GM23338 (cell line): ENCODE measurements around the gene KIF6. TPM values are rescaled to one million over a fixed set of nuclear protein-coding genes. Genes with fewer than 3 reads are reported as not detected.

Experiments
- ATAC-seq: fragments of 200-7000 bp; cut with Tn5 transposase; 3 replicates; pipeline ENCODE4 v1.9.1; 2020
- DNase-seq: peaks from one replicate; pipeline ENCODE4 v3.0.0-alpha.2; 2015; ENCODE audit warnings: low spot score
- H2AFZ ChIP-seq: fragments of 200-600 bp; sonication (generic); 2 replicates; pipeline ENCODE4 v1.8.0; 2016; ENCODE audit warnings: antibody characterized with exemption, mild to moderate bottlenecking, moderate library complexity
- H3F3A ChIP-seq: fragments of 200-600 bp; sonication (generic); replicated peaks from 2 replicates; pipeline ENCODE4 v1.8.0; 2017; ENCODE audit warnings: antibody characterized with exemption, mixed run types, low read depth
- H3K27ac ChIP-seq: fragments of 200-600 bp; sonication (generic); 2 replicates; pipeline ENCODE4 v1.6.1; 2016; ENCODE audit warnings: low read depth
- H3K27me3 ChIP-seq: fragments of 200-600 bp; sonication (generic); 2 replicates; pipeline ENCODE4 v1.8.0; 2016; ENCODE audit warnings: mild to moderate bottlenecking, mixed run types, moderate library complexity; ENCODE audit not compliant: insufficient read depth
- H3K36me3 ChIP-seq: fragments of 200-600 bp; sonication (generic); 2 replicates; pipeline ENCODE4 v1.8.0; 2016; ENCODE audit warnings: mild to moderate bottlenecking; ENCODE audit not compliant: insufficient read depth
- H3K4me1 ChIP-seq: fragments of 200-600 bp; sonication (generic); 2 replicates; pipeline ENCODE4 v1.8.0; 2016; ENCODE audit warnings: mild to moderate bottlenecking, moderate library complexity; ENCODE audit not compliant: insufficient read depth
- H3K4me2 ChIP-seq: fragments of 200-600 bp; sonication (generic); 2 replicates; pipeline ENCODE4 v1.7.1; 2017; ENCODE audit warnings: mixed run types
- H3K4me3 ChIP-seq: fragments of 200-600 bp; sonication (generic); 2 replicates; pipeline ENCODE4 v1.6.1; 2016; ENCODE audit warnings: mixed run types
- H3K79me2 ChIP-seq: fragments of 200-600 bp; sonication (generic); replicated peaks from 2 replicates; pipeline ENCODE4 v1.8.0; 2017; ENCODE audit warnings: mild to moderate bottlenecking; ENCODE audit not compliant: insufficient read depth
- H3K9me2 ChIP-seq: fragments of 200-600 bp; sonication (generic); 2 replicates; pipeline ENCODE4 v1.8.0; 2017; ENCODE audit not compliant: insufficient read depth
- H4K20me1 ChIP-seq: fragments of 200-600 bp; sonication (generic); replicated peaks from 2 replicates; pipeline ENCODE4 v1.8.0; 2017; ENCODE audit warnings: mild to moderate bottlenecking; ENCODE audit not compliant: insufficient read depth
- H3K27ac Mint-ChIP-seq: 2 replicates; pipeline ENCODE4 v1.8.0; 2020; ENCODE audit warnings: inconsistent platforms, mild to moderate bottlenecking, moderate library complexity, mixed read lengths
- H3K27me3 Mint-ChIP-seq: 3 replicates; pipeline ENCODE4 v1.8.0; 2022; ENCODE audit warnings: low read depth, mild to moderate bottlenecking, moderate library complexity, mixed read lengths, inconsistent platforms; ENCODE audit not compliant: insufficient read depth, poor library complexity
- H3K36me3 Mint-ChIP-seq: 3 replicates; pipeline ENCODE4 v1.8.0; 2021; ENCODE audit warnings: low read depth, mild to moderate bottlenecking, inconsistent platforms, moderate library complexity, mixed read lengths
- H3K4me1 Mint-ChIP-seq: 3 replicates; pipeline ENCODE4 v1.8.0; 2020; ENCODE audit warnings: mild to moderate bottlenecking, inconsistent platforms, mixed read lengths
- H3K4me3 Mint-ChIP-seq: 3 replicates; pipeline ENCODE4 v1.8.0; 2021; ENCODE audit warnings: moderate library complexity, mild to moderate bottlenecking, inconsistent platforms, mixed read lengths
- H3K9me3 Mint-ChIP-seq: 3 replicates; pipeline ENCODE4 v1.8.0; 2020; ENCODE audit warnings: moderate library complexity, mild to moderate bottlenecking, inconsistent platforms, mixed read lengths
- CREB1 ChIP-seq: fragments of 250-450 bp; sonication (Bioruptor Pico); IDR thresholded peaks from 2 replicates; pipeline ENCODE4 v1.5.0; 2020; ENCODE audit warnings: low read depth, mild to moderate bottlenecking, moderate library complexity
- EZH2 ChIP-seq: fragments of 200-600 bp; sonication (generic); IDR thresholded peaks from one replicate; pipeline ENCODE4 v1.8.0; 2017; ENCODE audit warnings: antibody characterized with exemption, mild to moderate bottlenecking, low read depth; ENCODE audit not compliant: unreplicated experiment
- EZH2phosphoT487 ChIP-seq: fragments of 200-600 bp; sonication (generic); IDR thresholded peaks from one replicate; pipeline ENCODE4 v1.8.1; 2018; ENCODE audit warnings: antibody characterized with exemption; ENCODE audit not compliant: unreplicated experiment
- JUNB ChIP-seq: IDR thresholded peaks from one replicate; pipeline ENCODE4 v1.6.1; 2016; ENCODE audit warnings: antibody characterized with exemption; ENCODE audit not compliant: unreplicated experiment
- NANOG ChIP-seq: IDR thresholded peaks from 2 replicates; pipeline ENCODE4 v1.6.1; 2016; ENCODE audit warnings: antibody characterized with exemption, borderline replicate concordance
- POLR2AphosphoS5 ChIP-seq: IDR thresholded peaks from 2 replicates; pipeline ENCODE4 v1.6.1; 2016; ENCODE audit warnings: antibody characterized with exemption, low read depth
- STAT1 ChIP-seq: IDR thresholded peaks from one replicate; pipeline ENCODE4 v1.6.1; 2016; ENCODE audit warnings: antibody characterized with exemption; ENCODE audit not compliant: unreplicated experiment
- ZNF114 ChIP-seq: fragments of 250-450 bp; sonication (Bioruptor Pico); IDR thresholded peaks from 2 replicates; pipeline ENCODE4 v1.5.0; 2020; ENCODE audit warnings: mild to moderate bottlenecking, moderate library complexity
- ZNF331 ChIP-seq: fragments of 250-450 bp; sonication (Bioruptor Pico); IDR thresholded peaks from 2 replicates; pipeline ENCODE4 v1.5.0; 2020; ENCODE audit warnings: low read depth, mild to moderate bottlenecking, moderate library complexity
- polyA plus RNA-seq: library from polyadenylated mRNA; unstranded; fragments of >200 nt; fragmentation: Nextera tagmentation; extraction: Ambion mirVana; gene quantifications from 2 replicates; pipeline ENCODE4 v1.2.1, GENCODE V29; 2016
- total RNA-seq: library from RNA; depleted of rRNA; stranded (reverse); fragments of >200 nt; shearing (Covaris generic); gene quantifications from 2 replicates; pipeline ENCODE4 v1.2.3, GENCODE V29; 2014
- TF ChIP-seq, protein P1 (sequence below), 2 experiments: fragments of 200-600 bp in 1 of 2; sonication (generic) in 1 of 2; conservative IDR thresholded peaks; 2 replicates each; pipeline versions ENCODE4 v1.5.1 to v1.6.1; 2016 to 2017; ENCODE audit warnings: antibody characterized with exemption in 2 of 2, low read depth in 2 of 2, mild to moderate bottlenecking in 2 of 2, moderate library complexity in 1 of 2
- TF ChIP-seq, protein P2 (sequence below): IDR thresholded peaks from one replicate; pipeline ENCODE4 v1.6.1; 2018; ENCODE audit warnings: antibody characterized with exemption; ENCODE audit not compliant: unreplicated experiment

KIF6 gene
- total and polyA plus RNA-seq, 2 experiments from 2014 or later: 0.87 to 1.7 TPM

DNA sequence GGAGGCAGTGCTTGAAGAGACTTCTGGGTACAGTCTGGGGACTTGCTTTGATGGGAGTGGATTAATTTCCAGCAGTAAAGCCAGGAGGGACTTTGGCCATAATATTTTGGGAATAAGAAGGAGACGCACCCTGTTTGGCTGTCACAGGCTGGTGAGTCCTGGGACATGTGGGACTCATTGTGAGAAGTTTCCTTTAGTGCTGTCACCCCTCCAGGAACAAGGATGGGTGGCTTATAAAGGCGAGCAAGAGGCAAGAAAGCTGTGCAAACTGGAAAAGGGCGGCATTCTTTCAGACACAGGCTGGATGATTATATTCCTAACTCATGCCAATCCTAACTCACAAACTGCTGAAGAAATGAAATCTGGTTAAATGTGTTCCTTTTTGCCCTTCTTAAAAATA lies 325.2 kb downstream of the KIF6 start:
- TF ChIP-seq EZH2 (no peak), ZNF114 (CRISPR knock-in tag) (no peak), CREB1 (CRISPR knock-in tag) (no peak), ZNF331 (CRISPR knock-in tag) (no peak), JUNB (no peak), STAT1 (no peak)
- TF ChIP-seq, protein P1, sequence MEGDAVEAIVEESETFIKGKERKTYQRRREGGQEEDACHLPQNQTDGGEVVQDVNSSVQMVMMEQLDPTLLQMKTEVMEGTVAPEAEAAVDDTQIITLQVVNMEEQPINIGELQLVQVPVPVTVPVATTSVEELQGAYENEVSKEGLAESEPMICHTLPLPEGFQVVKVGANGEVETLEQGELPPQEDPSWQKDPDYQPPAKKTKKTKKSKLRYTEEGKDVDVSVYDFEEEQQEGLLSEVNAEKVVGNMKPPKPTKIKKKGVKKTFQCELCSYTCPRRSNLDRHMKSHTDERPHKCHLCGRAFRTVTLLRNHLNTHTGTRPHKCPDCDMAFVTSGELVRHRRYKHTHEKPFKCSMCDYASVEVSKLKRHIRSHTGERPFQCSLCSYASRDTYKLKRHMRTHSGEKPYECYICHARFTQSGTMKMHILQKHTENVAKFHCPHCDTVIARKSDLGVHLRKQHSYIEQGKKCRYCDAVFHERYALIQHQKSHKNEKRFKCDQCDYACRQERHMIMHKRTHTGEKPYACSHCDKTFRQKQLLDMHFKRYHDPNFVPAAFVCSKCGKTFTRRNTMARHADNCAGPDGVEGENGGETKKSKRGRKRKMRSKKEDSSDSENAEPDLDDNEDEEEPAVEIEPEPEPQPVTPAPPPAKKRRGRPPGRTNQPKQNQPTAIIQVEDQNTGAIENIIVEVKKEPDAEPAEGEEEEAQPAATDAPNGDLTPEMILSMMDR (conservative IDR thresholded peaks at IDR 0.05; ENCODE audit: low read depth in 2 of 2): no peak
- TF ChIP-seq, protein P2, sequence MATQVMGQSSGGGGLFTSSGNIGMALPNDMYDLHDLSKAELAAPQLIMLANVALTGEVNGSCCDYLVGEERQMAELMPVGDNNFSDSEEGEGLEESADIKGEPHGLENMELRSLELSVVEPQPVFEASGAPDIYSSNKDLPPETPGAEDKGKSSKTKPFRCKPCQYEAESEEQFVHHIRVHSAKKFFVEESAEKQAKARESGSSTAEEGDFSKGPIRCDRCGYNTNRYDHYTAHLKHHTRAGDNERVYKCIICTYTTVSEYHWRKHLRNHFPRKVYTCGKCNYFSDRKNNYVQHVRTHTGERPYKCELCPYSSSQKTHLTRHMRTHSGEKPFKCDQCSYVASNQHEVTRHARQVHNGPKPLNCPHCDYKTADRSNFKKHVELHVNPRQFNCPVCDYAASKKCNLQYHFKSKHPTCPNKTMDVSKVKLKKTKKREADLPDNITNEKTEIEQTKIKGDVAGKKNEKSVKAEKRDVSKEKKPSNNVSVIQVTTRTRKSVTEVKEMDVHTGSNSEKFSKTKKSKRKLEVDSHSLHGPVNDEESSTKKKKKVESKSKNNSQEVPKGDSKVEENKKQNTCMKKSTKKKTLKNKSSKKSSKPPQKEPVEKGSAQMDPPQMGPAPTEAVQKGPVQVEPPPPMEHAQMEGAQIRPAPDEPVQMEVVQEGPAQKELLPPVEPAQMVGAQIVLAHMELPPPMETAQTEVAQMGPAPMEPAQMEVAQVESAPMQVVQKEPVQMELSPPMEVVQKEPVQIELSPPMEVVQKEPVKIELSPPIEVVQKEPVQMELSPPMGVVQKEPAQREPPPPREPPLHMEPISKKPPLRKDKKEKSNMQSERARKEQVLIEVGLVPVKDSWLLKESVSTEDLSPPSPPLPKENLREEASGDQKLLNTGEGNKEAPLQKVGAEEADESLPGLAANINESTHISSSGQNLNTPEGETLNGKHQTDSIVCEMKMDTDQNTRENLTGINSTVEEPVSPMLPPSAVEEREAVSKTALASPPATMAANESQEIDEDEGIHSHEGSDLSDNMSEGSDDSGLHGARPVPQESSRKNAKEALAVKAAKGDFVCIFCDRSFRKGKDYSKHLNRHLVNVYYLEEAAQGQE: no peak
- H3K4me3 ChIP-seq: no peak overlapping the region
- no peaks in the 10 kb centered on the region for H3K27me3 ChIP-seq
- peaks cover 6% of the 10 kb centered on the region; the same call in 1 of the 2 replicates for H3K9me2 ChIP-seq
- H3K36me3 ChIP-seq: no peaks in the 10 kb centered on the region
- H3K9me3 Mint-ChIP-seq: no peaks in the 10 kb centered on the region
- no peaks in the 10 kb centered on the region for H3F3A ChIP-seq
- H2AFZ ChIP-seq: no peak overlapping the region; the same call in 1 of the 2 replicates
- no peaks in the 10 kb centered on the region for H3K36me3 Mint-ChIP-seq
- H3K4me3 Mint-ChIP-seq: no peak overlapping the region
- no peak overlapping the region for H3K27ac Mint-ChIP-seq
- DNase-seq (no peak), ATAC-seq (no peak)
- H3K79me2 ChIP-seq: no peaks in the 10 kb centered on the region
- H3K27me3 Mint-ChIP-seq: peaks cover 2% of the 10 kb centered on the region
- H3K27ac ChIP-seq: no peak overlapping the region
- H4K20me1 ChIP-seq: no peaks in the 10 kb centered on the region
- no peak overlapping the region for H3K4me2 ChIP-seq
- peaks cover 5% of the 10 kb centered on the region for H3K4me1 Mint-ChIP-seq
- peaks cover 7% of the 10 kb centered on the region; the same call in 1 of the 2 replicates for H3K4me1 ChIP-seq

DNA sequence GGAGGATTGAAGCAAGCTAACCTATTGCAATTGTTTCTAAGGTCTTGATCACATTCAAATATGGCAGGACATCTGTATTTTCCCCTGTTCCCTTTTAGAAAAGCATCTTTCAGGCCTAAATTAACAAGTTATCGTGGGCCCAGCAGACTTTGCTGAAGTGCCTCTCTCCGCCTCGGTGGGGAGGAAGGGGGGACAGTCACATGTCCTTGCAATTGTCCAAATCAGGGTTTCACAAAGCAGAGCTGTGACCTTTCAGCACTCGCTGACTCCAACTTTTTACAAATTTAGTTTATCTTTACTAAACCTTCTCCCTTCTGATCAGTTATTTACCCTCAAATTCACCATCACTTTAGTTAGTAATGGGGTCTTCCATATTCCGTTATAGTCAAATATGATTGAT lies 328.4 kb downstream of the KIF6 start:
- H3K4me3 Mint-ChIP-seq: no peak overlapping the region
- Histone ChIP-seq H3K27me3 (no peaks in the 10 kb centered on the region), H3K79me2 (no peaks in the 10 kb centered on the region), H3F3A (no peaks in the 10 kb centered on the region), H3K4me3 (no peak overlapping the region), H2AFZ (no peak overlapping the region), H4K20me1 (no peaks in the 10 kb centered on the region), H3K4me2 (no peak overlapping the region), H3K4me1 (peaks cover 7% of the 10 kb centered on the region; the same call in 1 of the 2 replicates), H3K36me3 (no peaks in the 10 kb centered on the region), H3K27ac (no peak overlapping the region), H3K9me2 (peaks cover 6% of the 10 kb centered on the region; the same call in 1 of the 2 replicates)
- H3K4me1 Mint-ChIP-seq: peaks cover 5% of the 10 kb centered on the region
- H3K9me3 Mint-ChIP-seq: no peaks in the 10 kb centered on the region
- no peaks in the 10 kb centered on the region for H3K36me3 Mint-ChIP-seq
- H3K27me3 Mint-ChIP-seq: peaks cover 2% of the 10 kb centered on the region
- no peak overlapping the region for H3K27ac Mint-ChIP-seq
- DNase-seq (no peak), ATAC-seq (no peak)
- no peak for TF ChIP-seq STAT1
- no peak for TF ChIP-seq JUNB
- TF ChIP-seq, protein P1 (conservative IDR thresholded peaks at IDR 0.05; ENCODE audit: low read depth in 2 of 2): no peak
- TF ChIP-seq, protein P2: no peak
- no peak for TF ChIP-seq CREB1 (CRISPR knock-in tag)
- TF ChIP-seq EZH2: no peak
- TF ChIP-seq POLR2AphosphoS5: no peak
- no peak for TF ChIP-seq NANOG
- TF ChIP-seq EZH2phosphoT487: no peak
